BJ (cell line): ENCODE results near the gene B4GALT4. TPM values are rescaled to one million over a fixed set of nuclear protein-coding genes. Genes with fewer than 3 reads are reported as not detected.

Experiments used
- CTCF ChIA-PET: fragments of 350-600 bp; formaldehyde crosslinking; extraction: SDS; loops from one replicate; lab custom pipeline; 2021; ENCODE audit warnings: antibody characterized with exemption, inconsistent platforms; lab: Yijun Ruan, JAX
- POLR2A ChIA-PET: fragments of 300-600 bp; sonication (Branson Sonifier 250); formaldehyde crosslinking; extraction: SDS; loops from one replicate; lab custom pipeline; 2021; ENCODE audit warnings: antibody characterized with exemption; lab: Charles Lee
- DNase-seq: peaks from one replicate; pipeline ENCODE4 v3.0.0-alpha.2; 2011; ENCODE audit warnings: low read depth
- H3K27me3 ChIP-seq: 2 replicates; pipeline ENCODE4 v1.6.0; 2011; ENCODE audit warnings: low read length; ENCODE audit not compliant: control insufficient read depth, insufficient read depth
- H3K36me3 ChIP-seq: 2 replicates; pipeline ENCODE4 v1.5.1; 2011; ENCODE audit warnings: low read length; ENCODE audit not compliant: control insufficient read depth, insufficient read depth
- H3K4me3 ChIP-seq: 2 replicates; pipeline ENCODE4 v1.5.1; 2011; ENCODE audit warnings: low read depth, mild to moderate bottlenecking, control low read depth, low read length
- CTCF ChIP-seq: IDR thresholded peaks from 2 replicates; pipeline ENCODE4 v1.5.1; 2011; ENCODE audit warnings: low read depth, mild to moderate bottlenecking, control low read depth, inconsistent platforms, low read length, moderate library complexity; ENCODE audit not compliant: insufficient read depth
- polyA plus RNA-seq: library from polyadenylated mRNA; depleted of rRNA; stranded (reverse); fragments of >200 nt; gene quantifications from 2 replicates; pipeline ENCODE4 v1.2.3, GENCODE V29; 2011

B4GALT4 gene
- polyA plus RNA-seq, 1 experiment: 20.9 TPM

GRCh38 chr3:119206611-119207511 lies 33.8 kb downstream of the B4GALT4 start:
- DNase-seq: no peak
- peaks cover 4% of the 10 kb centered on the region; the same call in 1 of the 2 replicates for H3K36me3 ChIP-seq
- CTCF ChIA-PET: no interaction called here
- H3K27me3 ChIP-seq: no peaks in the 10 kb centered on the region
- H3K4me3 ChIP-seq: no peak overlapping the region
- POLR2A ChIA-PET: no interaction called here
- no peak for TF ChIP-seq CTCF

- ChIA-PET POLR2A (no interaction called here), CTCF (interaction anchor here (1.9 kb wide), 1 partner anchor 60 kb away, joined by 4 read pairs; the partner anchor contains the start of gene TEX55)
- H3K4me3 ChIP-seq: no peak overlapping the region
- DNase-seq: no peak
- no peak for TF ChIP-seq CTCF
- peaks cover 1% of the 10 kb centered on the region; the same call in 1 of the 2 replicates for H3K36me3 ChIP-seq
- H3K27me3 ChIP-seq: no peaks in the 10 kb centered on the region
Observed at GRCh38 chr3:119205685-119206084, 35.0 kb downstream of the B4GALT4 start.

GRCh38 chr3:119205209-119205608 lies 35.5 kb downstream of the B4GALT4 start:
- ChIA-PET CTCF (interaction anchor here (1.9 kb wide), 1 partner anchor 59 kb away, joined by 4 read pairs; the partner anchor contains the start of gene TEX55), POLR2A (no interaction called here)
- DNase-seq: no peak
- H3K36me3 ChIP-seq: peaks cover 1% of the 10 kb centered on the region; the same call in 1 of the 2 replicates
- H3K4me3 ChIP-seq: no peak overlapping the region
- no peak for TF ChIP-seq CTCF
- H3K27me3 ChIP-seq: no peaks in the 10 kb centered on the region

- Histone ChIP-seq H3K27me3 (no peaks in the 10 kb centered on the region), H3K36me3 (no peaks in the 10 kb centered on the region), H3K4me3 (no peak overlapping the region)
- no peak for DNase-seq
- TF ChIP-seq CTCF: no peak
- CTCF ChIA-PET: no interaction called here
- POLR2A ChIA-PET: no interaction called here
Observed at GRCh38 chr3:119195911-119196310, 44.8 kb downstream of the B4GALT4 start.

GRCh38 chr3:119195151-119195476 lies 45.6 kb downstream of the B4GALT4 start:
- Histone ChIP-seq H3K4me3 (no peak overlapping the region), H3K36me3 (no peaks in the 10 kb centered on the region), H3K27me3 (no peaks in the 10 kb centered on the region)
- no peak for TF ChIP-seq CTCF
- POLR2A ChIA-PET: no interaction called here
- CTCF ChIA-PET: interaction anchor here (0.8 kb wide), 1 partner anchor 48 kb away, joined by 3 read pairs; no protein-coding TSS in a partner anchor
- DNase-seq: no peak
